Measurements from ENCODE around the gene PALM2AKAP2.

Gene PALM2AKAP2

DNA sequence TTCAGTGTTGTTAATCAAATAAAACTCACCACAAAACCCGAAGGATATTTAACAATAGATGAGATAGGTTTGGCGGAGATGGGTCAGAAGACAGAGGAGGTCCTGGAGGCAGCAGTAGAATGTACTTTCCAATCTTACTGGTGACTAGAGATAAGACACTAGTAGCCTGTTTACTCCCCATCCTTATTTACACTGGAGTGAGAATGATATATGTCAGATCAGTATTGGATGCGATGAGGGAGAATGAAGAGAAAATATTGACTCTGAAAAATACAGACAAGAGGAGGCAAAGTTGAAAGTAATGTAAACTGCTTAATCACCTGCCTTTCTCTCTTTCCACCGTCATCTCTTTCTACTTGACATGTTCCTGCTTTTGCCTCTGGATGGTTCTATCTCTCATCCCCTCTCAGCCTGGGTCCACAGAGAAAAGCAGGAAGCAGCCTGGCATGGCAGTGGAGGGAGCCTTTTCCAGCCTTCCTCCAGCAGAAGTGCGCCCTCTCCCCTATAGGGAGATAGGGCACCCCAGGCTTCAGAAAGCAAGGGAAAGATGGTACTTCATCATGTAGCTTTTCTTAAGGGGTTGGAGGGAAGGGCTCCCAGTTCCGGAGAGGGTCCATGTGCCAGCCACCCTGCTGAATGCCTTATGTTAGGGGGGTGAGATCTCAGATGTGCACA is 11.1 kb downstream of the PALM2AKAP2 start:
- DNase-seq (ENCODE audit: low read depth): no peak
- H3K4me3 ChIP-seq (ENCODE audit: low read depth, low read length): no peak overlapping the region
- TF ChIP-seq, protein P1, sequence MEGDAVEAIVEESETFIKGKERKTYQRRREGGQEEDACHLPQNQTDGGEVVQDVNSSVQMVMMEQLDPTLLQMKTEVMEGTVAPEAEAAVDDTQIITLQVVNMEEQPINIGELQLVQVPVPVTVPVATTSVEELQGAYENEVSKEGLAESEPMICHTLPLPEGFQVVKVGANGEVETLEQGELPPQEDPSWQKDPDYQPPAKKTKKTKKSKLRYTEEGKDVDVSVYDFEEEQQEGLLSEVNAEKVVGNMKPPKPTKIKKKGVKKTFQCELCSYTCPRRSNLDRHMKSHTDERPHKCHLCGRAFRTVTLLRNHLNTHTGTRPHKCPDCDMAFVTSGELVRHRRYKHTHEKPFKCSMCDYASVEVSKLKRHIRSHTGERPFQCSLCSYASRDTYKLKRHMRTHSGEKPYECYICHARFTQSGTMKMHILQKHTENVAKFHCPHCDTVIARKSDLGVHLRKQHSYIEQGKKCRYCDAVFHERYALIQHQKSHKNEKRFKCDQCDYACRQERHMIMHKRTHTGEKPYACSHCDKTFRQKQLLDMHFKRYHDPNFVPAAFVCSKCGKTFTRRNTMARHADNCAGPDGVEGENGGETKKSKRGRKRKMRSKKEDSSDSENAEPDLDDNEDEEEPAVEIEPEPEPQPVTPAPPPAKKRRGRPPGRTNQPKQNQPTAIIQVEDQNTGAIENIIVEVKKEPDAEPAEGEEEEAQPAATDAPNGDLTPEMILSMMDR (IDR thresholded peaks at IDR 0.05; ENCODE audit: low read depth, low read length, missing control alignments): no peak
- in situ Hi-C loops (cut with HindIII; ENCODE audit: low sequenced_read_pairs): no loop called here

DNA sequence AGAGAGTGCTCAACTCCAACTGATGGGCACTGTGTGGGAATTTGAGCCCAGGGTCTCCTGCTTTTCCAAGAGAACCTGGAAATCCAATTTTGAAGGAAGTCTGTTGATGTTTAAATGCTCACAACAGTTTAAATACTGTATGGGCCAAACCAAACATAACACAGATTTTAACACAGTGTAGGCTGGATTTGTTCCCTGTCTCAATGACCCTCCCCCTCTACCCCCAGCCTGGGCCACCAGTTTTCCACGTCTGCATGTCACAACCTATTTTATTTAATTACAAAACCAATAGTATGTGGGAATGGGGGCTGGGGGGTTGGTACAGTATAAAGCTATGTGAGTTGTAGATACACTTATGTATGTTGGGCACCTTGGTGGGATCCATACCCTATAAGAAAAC is 11.7 kb downstream of the PALM2AKAP2 start:
- no peak overlapping the region for H3K4me3 ChIP-seq (ENCODE audit: low read depth, low read length)
- in situ Hi-C loops (cut with HindIII; ENCODE audit: low sequenced_read_pairs): no loop called here
- TF ChIP-seq, protein P1 (IDR thresholded peaks at IDR 0.05; ENCODE audit: low read depth, low read length, missing control alignments): no peak
- no peak for DNase-seq (ENCODE audit: low read depth)

DNA sequence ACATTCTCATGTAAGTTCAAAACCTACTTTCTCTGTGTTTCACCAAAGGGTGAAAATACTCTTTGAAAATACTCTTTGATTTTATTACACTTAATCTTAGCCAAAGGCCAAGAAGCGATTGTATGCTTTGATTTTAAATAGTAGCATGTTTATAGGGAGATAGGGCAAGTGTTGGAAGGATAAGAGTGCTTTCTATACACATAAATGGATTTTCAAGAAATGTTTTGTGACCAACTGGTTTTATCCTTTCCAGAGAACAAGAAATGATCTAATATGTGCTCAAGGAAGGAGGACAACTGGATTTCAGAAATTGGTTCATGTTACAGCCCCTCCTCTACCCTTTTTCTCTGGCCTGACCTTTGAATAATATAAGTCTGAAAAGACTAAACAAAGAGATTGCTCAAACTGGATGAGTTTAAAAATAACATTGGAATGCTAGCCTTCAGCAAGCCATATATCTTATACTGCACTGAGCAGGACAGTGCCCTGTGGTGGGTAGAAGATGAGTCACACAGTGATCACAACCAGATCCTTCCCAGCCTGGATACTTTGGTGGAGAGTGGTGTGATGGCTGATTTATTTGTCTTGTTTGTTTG is 13.1 kb downstream of the PALM2AKAP2 start:
- in situ Hi-C loops (cut with HindIII; ENCODE audit: low sequenced_read_pairs): no loop called here
- DNase-seq (ENCODE audit: low read depth): no peak
- H3K4me3 ChIP-seq (ENCODE audit: low read depth, low read length): no peak overlapping the region
- TF ChIP-seq, protein P1 (IDR thresholded peaks at IDR 0.05; ENCODE audit: low read depth, low read length, missing control alignments): no peak

DNA sequence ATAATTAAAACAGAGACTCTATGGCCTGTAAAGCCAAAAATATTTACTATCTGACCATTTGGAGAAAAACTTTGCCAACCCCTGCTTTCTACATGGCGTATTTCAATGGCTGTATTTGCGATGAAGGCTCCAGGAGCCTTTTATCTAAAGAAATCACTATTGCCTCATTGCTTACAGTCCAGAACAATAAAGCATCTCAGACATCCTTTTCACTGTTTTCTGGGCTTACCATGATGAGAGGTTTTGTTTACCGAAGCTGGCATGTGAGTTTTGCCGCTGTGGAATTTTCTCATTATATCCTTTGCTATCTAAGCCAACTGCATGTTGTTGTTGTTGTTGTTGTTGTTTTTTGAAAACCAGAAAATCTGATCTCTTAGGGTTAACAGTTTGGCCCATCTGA is 13.9 kb downstream of the PALM2AKAP2 start:
- DNase-seq (ENCODE audit: low read depth): no peak
- TF ChIP-seq, protein P1 (IDR thresholded peaks at IDR 0.05; ENCODE audit: low read depth, low read length, missing control alignments): no peak
- in situ Hi-C loops (cut with HindIII; ENCODE audit: low sequenced_read_pairs): no loop called here

DNA sequence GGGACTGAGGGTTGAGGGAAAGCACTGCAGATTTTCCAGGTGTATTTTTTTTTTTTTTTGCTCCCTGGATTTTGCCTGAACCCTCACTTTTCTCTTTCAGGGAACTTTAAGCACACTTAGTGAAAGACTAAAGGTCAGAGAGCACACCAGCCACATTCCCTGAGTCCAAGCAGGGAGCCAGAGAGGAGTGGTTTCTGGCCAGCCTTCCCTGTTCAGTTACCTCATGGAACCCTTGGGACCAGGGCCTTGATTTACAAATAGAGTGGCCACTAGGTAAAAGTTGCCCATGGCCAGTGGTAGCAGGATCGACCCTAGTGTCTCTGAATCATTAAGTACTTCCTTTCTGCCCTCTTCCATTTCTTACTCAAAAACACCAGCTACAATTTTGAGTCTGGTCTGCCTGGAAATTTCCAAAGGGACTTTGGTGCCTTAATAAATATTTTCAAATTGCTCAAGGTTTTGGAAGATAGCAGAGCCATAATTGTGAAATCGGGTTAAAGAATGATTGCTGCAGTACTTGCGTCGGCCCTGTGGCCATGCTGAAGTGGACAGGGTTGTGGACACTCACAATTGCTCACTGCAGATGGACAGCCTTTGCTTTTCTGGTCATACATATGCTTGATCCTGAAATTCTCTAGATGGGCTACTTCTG is 14.5 kb downstream of the PALM2AKAP2 start:
- no peak overlapping the region for H3K4me3 ChIP-seq (ENCODE audit: low read depth, low read length)
- no peak for DNase-seq (ENCODE audit: low read depth)
- TF ChIP-seq, protein P1 (IDR thresholded peaks at IDR 0.05; ENCODE audit: low read depth, low read length, missing control alignments): no peak
- in situ Hi-C loops (cut with HindIII; ENCODE audit: low sequenced_read_pairs): no loop called here

More for the DNA sequence above, 13.9 kb downstream of the PALM2AKAP2 start:
- H3K4me3 ChIP-seq (ENCODE audit: low read depth, low read length): no peak overlapping the region

DNA sequence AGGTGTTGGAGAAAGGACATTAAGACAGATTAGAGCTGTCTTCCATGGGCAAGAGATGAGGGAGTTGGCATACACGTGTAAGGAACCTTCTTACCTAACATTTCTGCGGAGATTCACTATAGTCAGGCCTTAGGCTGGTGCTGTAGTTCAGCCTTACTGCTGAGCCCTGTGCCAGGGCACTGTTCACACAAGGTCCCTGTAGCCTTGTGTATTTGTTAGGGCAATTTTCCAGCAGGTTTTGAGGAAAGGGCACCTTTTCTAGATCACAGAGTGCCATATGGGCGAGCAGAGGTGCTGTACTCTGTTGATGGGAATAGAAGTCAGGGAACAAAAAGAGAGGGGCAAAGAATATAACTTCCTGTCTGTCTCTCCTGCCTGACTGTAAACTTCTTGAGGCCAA is 15.6 kb downstream of the PALM2AKAP2 start:
- DNase-seq (ENCODE audit: low read depth): no peak
- in situ Hi-C loops (cut with HindIII; ENCODE audit: low sequenced_read_pairs): no loop called here
- no peak overlapping the region for H3K4me3 ChIP-seq (ENCODE audit: low read depth, low read length)
- TF ChIP-seq, protein P1 (IDR thresholded peaks at IDR 0.05; ENCODE audit: low read depth, low read length, missing control alignments): no peak
